CD4-positive, alpha-beta T cell (primary cell): ENCODE data around the gene AFAP1. TPM values are rescaled to one million over a fixed set of nuclear protein-coding genes. Genes with fewer than 3 reads are reported as not detected.

Experiments
- ATAC-seq: fragments of 200-7000 bp; cut with Tn5 transposase; one replicate; pipeline ENCODE4 v1.10.0; 2022; ENCODE audit warnings: mild to moderate bottlenecking; ENCODE audit not compliant: poor library complexity
- CTCF ChIA-PET: fragments of 350-600 bp; sonication (Branson Sonifier 250); formaldehyde crosslinking; loops from one replicate; lab custom pipeline; 2021; ENCODE audit warnings: antibody characterized with exemption, inconsistent platforms; lab: Charles Lee
- POLR2A ChIA-PET: fragments of 350-600 bp; sonication (Branson Sonifier 250); formaldehyde crosslinking; loops from one replicate; lab custom pipeline; 2021; ENCODE audit warnings: antibody characterized with exemption, inconsistent platforms; lab: Charles Lee
- DNase-seq, 14 experiments: peaks; one replicate each; pipeline ENCODE4 v3.0.0-alpha.2; 2013 to 2020; ENCODE audit warnings: mixed read lengths in 2 of 14
- H3K27ac ChIP-seq, 2 donors: one replicate each; pipeline versions ENCODE4 v1.5.1 to v1.7.0; 2013; ENCODE audit warnings: low read length in 2 of 2, low read depth in 1 of 2, mild to moderate bottlenecking in 1 of 2
- H3K27me3 ChIP-seq, 2 experiments: 1 replicate in 1 of 2; 2 replicates in 1 of 2; pipeline versions ENCODE4 v1.6.1 to v1.7.0; 2013; ENCODE audit warnings: low read length in 2 of 2, control low read depth in 1 of 2, mild to moderate bottlenecking in 1 of 2, moderate library complexity in 1 of 2; ENCODE audit not compliant: insufficient read depth in 2 of 2, control insufficient read depth in 1 of 2
- H3K36me3 ChIP-seq: one replicate; pipeline ENCODE4 v1.6.1; 2013; ENCODE audit warnings: low read length, control low read depth; ENCODE audit not compliant: insufficient read depth
- H3K4me1 ChIP-seq: one replicate; pipeline ENCODE4 v1.6.1; 2013; ENCODE audit warnings: low read length, control low read depth; ENCODE audit not compliant: insufficient read depth
- H3K4me3 ChIP-seq: one replicate; pipeline ENCODE4 v1.5.1; 2013; ENCODE audit warnings: mild to moderate bottlenecking, low read length, moderate library complexity
- H3K9me3 ChIP-seq, 2 experiments: 1 replicate in 1 of 2; 2 replicates in 1 of 2; pipeline versions ENCODE4 v1.6.1 to v1.7.0; 2013; ENCODE audit warnings: low read length in 2 of 2, mild to moderate bottlenecking in 2 of 2, control low read depth in 1 of 2, moderate library complexity in 1 of 2; ENCODE audit not compliant: control insufficient read depth in 1 of 2, insufficient read depth in 1 of 2
- H3K27ac Mint-ChIP-seq: one replicate; pipeline ENCODE4 v1.8.0; 2020; ENCODE audit warnings: mixed read lengths
- H3K27me3 Mint-ChIP-seq: one replicate; pipeline ENCODE4 v1.8.0; 2021; ENCODE audit warnings: mixed read lengths
- H3K36me3 Mint-ChIP-seq: one replicate; pipeline ENCODE4 v1.8.0; 2021; ENCODE audit warnings: low read depth, mixed read lengths
- H3K4me1 Mint-ChIP-seq: one replicate; pipeline ENCODE4 v1.8.0; 2021; ENCODE audit warnings: low read depth, mixed read lengths
- H3K4me3 Mint-ChIP-seq: one replicate; pipeline ENCODE4 v1.8.0; 2020; ENCODE audit warnings: mild to moderate bottlenecking, mixed read lengths
- H3K9me3 Mint-ChIP-seq: one replicate; pipeline ENCODE4 v1.8.0; 2020; ENCODE audit warnings: mixed read lengths
- intact Hi-C, 2 experiments: fragments of 100-400 bp; cut with DNase I in 1 of 2; cut with micrococcal nuclease in 1 of 2; formaldehyde crosslinking; loops; one replicate each; pipeline versions ENCODE4 v1.15.1 to v1.9.0; 2023 to 2025; cut with DNase I, micrococcal nuclease
- total RNA-seq, 174 experiments: library from RNA in 2 of 174; stranded (reverse) in 2 of 174; gene quantifications; one replicate each; pipeline ENCODE4 v1.2.3 and lab custom pipeline; 2021 to 2026
- TF ChIP-seq, protein P1 (sequence below): fragments of 200-600 bp; IDR thresholded peaks from one replicate; pipeline ENCODE4 v1.8.0; 2022; ENCODE audit warnings: antibody characterized with exemption, mild to moderate bottlenecking

The AFAP1 gene
- total RNA-seq, 2 experiments from 2014 or later: 9.8 to 10.9 TPM

DNA sequence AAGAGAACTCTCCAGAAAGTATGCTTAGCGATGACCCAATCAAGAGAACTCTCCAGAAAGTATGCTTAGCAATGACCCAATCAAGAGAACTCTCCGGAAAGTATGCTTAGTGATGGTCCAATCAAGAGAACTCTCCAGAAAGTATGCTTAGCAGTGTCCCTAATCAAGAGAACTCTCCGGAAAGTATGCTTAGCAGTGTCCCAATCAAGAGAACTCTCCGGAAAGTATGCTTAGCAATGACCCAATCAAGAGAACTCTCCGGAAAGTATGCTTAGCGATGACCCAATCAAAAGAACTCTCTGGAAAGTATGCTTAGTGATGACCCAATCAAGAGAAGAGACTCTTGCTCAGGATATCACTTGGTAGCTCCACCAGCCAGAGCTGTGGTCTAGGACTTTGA, 92.5 kb downstream of the AFAP1 start:
- no peak overlapping the region for H3K4me3 Mint-ChIP-seq
- H3K27ac Mint-ChIP-seq: peak overlapping the region; percentile 35
- peaks cover 28% of the 10 kb centered on the region for H3K4me1 ChIP-seq
- no peaks in the 10 kb centered on the region for H3K36me3 ChIP-seq
- intact Hi-C loops: no loop called here
- ChIA-PET CTCF (no interaction called here), POLR2A (no interaction called here)
- no peaks in the 10 kb centered on the region for H3K9me3 ChIP-seq
- peaks cover 53% of the 10 kb centered on the region for H3K4me1 Mint-ChIP-seq
- no peak overlapping the region for H3K27ac ChIP-seq
- H3K9me3 Mint-ChIP-seq: no peaks in the 10 kb centered on the region
- no peak overlapping the region for H3K4me3 ChIP-seq
- no peaks in the 10 kb centered on the region for H3K27me3 ChIP-seq
- peaks cover 38% of the 10 kb centered on the region for H3K36me3 Mint-ChIP-seq
- DNase-seq: no peak
- ATAC-seq: no peak
- H3K27me3 Mint-ChIP-seq: no peaks in the 10 kb centered on the region
- TF ChIP-seq, protein P1, sequence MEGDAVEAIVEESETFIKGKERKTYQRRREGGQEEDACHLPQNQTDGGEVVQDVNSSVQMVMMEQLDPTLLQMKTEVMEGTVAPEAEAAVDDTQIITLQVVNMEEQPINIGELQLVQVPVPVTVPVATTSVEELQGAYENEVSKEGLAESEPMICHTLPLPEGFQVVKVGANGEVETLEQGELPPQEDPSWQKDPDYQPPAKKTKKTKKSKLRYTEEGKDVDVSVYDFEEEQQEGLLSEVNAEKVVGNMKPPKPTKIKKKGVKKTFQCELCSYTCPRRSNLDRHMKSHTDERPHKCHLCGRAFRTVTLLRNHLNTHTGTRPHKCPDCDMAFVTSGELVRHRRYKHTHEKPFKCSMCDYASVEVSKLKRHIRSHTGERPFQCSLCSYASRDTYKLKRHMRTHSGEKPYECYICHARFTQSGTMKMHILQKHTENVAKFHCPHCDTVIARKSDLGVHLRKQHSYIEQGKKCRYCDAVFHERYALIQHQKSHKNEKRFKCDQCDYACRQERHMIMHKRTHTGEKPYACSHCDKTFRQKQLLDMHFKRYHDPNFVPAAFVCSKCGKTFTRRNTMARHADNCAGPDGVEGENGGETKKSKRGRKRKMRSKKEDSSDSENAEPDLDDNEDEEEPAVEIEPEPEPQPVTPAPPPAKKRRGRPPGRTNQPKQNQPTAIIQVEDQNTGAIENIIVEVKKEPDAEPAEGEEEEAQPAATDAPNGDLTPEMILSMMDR: no peak

GRCh38 chr4:7845493-7846128, 94.0 kb downstream of the AFAP1 start:
- intact Hi-C loops: no loop called here
- Histone ChIP-seq H3K27me3 (no peaks in the 10 kb centered on the region), H3K4me3 (no peak overlapping the region), H3K9me3 (no peaks in the 10 kb centered on the region), H3K4me1 (peaks cover 18% of the 10 kb centered on the region), H3K36me3 (no peaks in the 10 kb centered on the region), H3K27ac (no peak overlapping the region)
- Mint-ChIP-seq H3K4me1 (peaks cover 43% of the 10 kb centered on the region), H3K4me3 (no peak overlapping the region), H3K27me3 (no peaks in the 10 kb centered on the region), H3K27ac (no peak overlapping the region), H3K9me3 (no peaks in the 10 kb centered on the region), H3K36me3 (peaks cover 49% of the 10 kb centered on the region)
- POLR2A ChIA-PET: interaction anchor here (0.9 to 1.0 kb wide), 2 partner anchors 9 to 18 kb away, joined by 3 to 4 read pairs; no protein-coding TSS in a partner anchor
- CTCF ChIA-PET: interaction anchor here (0.6 to 3.1 kb wide), 4 partner anchors 9 to 32 kb away, joined by 3 to 12 read pairs (median 4); no protein-coding TSS in a partner anchor
- peak in 6 of 14 experiments; percentile 22 to 61 (median 37) for DNase-seq
- TF ChIP-seq, protein P1: no peak
- peak; percentile 30 for ATAC-seq

DNA sequence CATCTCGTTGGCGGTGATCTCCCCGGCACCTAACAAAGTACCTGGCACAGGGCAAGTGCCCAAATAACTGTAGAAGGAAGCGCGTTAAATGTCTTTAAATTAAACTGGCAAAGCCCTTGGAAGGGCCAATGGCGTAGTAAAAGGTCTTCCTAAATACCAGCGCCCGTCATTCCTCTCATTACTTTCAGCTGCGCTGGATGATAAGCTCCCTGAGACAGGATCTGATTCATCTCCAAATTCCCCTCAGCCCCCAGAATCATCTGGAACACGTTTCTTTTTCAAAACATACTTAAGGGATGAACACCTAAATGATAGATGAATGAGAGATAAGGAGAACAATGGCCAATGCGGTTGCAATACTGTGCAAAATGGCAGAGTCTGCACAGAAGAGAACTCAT, 95.1 kb downstream of the AFAP1 start:
- no peak overlapping the region for H3K4me3 Mint-ChIP-seq
- DNase-seq: no peak
- intact Hi-C loops: loop anchor here in 1 of 2 experiments (1.0 kb wide), 1 partner anchor 42 kb away; no protein-coding TSS in a partner anchor
- Histone ChIP-seq H3K4me1 (peaks cover 16% of the 10 kb centered on the region), H3K27ac (no peak overlapping the region), H3K36me3 (no peaks in the 10 kb centered on the region), H3K4me3 (no peak overlapping the region), H3K9me3 (no peaks in the 10 kb centered on the region), H3K27me3 (no peaks in the 10 kb centered on the region)
- no peak for ATAC-seq
- peaks cover 50% of the 10 kb centered on the region for H3K36me3 Mint-ChIP-seq
- POLR2A ChIA-PET: interaction anchor here (1.0 to 1.4 kb wide), 3 partner anchors 10 to 95 kb away, joined by 3 to 7 read pairs (median 4); partner anchors contain the start of gene AFAP1
- H3K9me3 Mint-ChIP-seq: no peaks in the 10 kb centered on the region
- CTCF ChIA-PET: interaction anchor here (0.8 to 3.1 kb wide), 10 partner anchors 10 to 143 kb away, joined by 4 to 15 read pairs (median 9); no protein-coding TSS in a partner anchor
- H3K4me1 Mint-ChIP-seq: peaks cover 34% of the 10 kb centered on the region
- no peak overlapping the region for H3K27ac Mint-ChIP-seq
- TF ChIP-seq, protein P1: peak; percentile 4
- no peaks in the 10 kb centered on the region for H3K27me3 Mint-ChIP-seq
